ENCODE data around the gene ACP6.
A peak's percentile ranks its signal among the peaks of the same experiment; 100 is the strongest.

Gene ACP6

DNA sequence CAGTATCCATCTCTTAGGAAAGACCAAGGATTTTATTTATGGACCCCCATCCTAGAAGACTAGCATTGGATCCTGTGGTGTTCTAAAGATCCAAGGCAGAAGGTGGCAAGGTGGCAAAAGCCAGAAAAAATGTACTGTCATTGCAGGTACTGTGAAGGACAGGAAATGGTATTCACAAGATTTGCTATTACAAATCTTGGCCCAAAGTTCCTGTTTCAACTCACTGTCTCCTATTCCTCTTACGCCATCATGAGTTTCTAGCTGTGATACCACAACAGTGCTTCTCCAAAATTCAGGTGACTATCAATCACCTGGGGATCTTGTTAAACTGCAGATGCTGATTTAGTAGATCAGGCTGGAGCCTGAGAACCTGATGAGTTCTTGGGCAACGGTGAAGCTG, 21.4 kb downstream of the ACP6 start:
- DNase-seq: no peak

DNA sequence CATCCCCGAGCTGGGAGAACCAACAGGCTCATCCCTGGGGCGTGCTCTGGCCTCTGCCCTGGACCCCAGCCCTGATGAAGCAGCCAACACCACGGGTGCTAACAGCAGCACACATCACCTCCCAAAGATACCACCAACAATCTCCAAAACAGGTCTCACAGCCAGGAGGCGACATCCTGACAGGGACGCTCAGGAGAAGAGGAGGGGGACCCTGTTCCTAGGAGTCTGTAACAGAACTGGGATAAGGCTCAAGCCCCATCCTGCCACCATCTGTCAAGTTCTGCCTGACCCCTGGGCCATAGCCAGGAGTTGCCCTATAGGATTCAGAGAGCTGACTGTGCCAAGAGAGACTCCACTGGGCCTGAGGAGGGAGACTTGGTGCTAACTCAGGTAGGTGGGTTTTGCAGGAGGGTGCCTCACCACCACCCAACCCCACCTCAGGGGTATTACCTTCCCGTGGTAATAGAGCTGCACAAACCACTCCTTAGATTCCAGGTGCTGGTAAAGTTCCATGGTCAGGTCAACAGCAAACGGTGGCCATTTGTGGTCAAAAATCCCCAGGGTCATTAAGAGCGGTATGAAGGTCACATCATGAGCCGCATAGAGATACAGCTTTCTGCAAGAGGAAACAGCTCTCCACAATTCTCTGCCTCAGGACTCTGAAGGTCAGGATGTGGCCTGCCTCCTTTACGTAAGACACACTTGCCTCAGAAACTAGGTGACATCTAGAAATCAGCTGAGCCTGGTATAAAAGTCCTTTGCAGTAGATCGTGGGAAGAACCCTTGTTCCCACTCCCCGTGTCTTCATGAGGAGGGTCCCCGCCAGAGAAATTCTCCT, 22.3 kb downstream of the ACP6 start:
- DNase-seq: no peak

DNA sequence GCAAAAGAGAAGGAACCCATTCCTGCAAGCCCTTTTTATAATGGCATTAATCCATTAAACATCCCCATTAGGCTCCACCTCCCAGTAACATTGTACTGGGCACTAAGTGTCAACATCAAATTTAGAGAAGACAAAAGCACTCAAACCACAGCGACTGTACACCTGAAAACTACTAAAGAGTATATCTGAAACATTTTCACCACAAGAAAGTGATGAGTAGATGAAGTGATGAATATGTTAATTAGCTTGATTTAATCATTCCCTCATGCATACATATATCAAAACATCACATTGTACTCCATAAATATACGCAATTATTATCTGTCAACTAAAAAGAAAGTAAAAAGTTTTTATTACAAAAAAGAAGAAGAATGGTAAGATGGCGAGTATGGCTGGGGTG, 26.4 kb downstream of the ACP6 start:
- DNase-seq: no peak

DNA sequence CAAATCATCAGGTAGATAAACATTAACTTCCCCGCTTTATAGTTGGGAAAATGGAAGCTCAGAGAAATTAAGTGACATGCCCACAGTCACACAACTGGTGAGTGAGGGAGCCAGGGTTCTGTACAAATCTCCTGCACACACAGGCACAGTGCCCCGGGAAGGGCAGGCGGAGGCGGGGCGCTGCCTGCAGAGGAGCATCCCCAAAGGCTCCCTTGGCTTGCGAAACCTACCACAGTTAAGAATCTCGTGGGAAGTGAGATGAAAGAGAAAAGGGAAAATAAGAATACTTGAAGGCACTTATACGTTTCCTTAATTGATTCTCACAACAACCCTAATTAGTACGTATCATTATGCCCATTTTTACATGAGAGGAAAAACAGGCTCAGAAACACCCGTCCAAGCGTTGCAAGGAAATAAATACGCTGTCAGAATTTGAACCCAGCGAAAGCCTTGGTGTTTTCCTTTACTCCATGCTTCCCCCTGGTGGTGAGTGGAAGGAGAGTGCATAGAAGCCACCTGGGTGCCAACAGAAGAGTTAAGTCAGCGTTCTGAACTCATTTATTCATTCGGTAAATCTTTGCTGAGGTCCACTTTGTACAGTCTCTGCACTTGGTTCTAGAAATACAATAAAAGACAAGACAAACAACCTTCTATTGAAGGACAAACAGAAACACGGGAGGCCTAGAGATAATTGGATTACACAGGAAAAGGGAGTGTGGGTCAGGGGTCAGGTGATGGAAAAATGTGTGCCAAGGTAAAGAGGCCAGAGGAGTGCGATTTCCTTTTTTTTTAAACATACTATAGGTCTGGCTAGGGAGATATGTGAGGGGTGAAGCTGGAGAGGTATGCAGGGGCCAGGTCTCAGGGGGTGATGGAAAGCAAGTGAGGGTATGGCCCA, 28.4 kb downstream of the ACP6 start:
- peak; percentile 48 for DNase-seq

DNA sequence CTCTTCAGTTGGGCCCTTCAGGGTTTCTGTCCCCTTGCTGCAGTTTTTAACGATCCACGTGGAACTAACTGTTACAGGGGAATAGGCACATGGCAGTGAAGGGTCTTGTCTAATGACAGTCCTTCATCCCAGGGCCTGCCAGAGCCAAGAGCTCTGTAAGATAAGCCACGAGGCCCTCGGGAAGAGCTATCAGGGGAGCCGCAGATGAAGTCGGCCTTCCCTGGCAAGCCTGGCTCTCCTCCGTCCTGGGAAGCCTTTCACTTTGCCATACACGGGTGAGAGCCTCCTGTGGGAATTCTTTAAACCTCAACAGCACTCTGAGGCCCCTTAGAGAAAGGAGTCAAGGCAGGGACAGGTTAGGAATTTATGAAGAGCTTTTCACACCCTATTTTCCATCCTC, 29.0 kb downstream of the ACP6 start:
- DNase-seq: no peak

DNA sequence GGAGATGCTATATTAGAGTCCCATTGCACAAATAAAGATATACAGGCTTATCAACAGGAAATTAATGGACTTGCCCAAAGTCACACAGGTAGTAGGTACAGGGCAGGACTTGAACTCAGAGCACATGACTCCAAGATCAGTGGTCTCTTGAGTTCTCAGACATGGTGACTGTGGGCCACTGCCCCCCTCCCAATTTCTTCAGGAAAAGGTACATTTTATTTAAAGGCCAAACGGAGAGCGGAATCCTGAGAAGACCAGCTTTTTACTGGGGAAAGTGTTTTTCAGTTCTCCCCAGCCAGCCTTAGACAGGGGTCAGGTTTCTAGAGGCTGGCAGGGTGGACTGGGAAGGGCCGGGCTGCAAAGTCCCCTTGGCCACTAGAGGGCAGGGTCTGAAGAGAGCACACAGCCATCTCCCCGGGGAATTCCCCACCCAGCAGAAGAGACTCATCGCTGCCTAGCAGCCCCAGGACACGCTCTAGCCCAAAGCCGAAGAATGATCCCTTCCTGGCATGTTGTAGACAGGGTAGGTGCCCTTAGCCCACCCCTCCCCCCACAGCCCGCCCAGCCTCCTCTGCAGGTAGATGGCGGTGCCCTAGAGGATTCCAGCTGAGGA, 29.7 kb downstream of the ACP6 start:
- DNase-seq: peak; percentile 80

DNA sequence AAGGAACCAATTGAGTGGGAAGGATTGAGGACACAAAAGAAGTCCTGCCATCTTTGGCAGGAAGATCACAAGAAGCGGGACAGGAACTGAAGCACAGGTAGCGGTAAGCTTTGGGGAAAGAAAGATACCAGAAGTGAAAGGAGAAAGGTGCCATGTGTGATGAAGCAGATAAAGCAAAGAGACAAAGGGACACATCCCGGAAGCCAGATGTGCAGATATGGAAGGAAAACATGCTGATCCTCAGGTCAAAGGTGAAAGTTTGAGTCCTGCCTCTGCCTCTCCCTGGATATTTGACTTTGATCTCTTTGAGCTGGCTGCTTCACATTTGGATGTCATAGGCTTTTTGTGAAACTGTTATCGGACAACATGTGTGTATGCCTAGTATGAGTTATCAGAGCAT, 34.0 kb downstream of the ACP6 start:
- DNase-seq: no peak

DNA sequence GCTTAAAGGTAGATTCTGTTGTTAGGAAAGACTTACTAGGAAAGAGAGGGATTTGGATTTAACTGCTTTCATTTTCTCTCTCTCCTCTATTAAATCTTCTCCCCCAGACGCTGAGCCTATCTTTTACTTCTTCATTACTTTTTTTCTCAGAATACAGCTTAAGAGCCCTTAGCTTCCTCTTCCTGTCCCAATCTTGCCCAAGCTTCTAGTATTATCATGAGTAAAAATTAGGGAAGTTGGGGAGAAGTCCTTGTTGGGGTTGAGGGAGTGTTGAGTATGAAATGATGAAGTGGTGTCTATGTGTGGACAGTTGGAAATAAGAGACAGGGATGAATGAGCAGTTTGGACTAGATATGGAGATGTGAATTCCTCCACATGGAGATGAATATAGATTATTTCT, 35.0 kb downstream of the ACP6 start:
- no peak for DNase-seq

DNA sequence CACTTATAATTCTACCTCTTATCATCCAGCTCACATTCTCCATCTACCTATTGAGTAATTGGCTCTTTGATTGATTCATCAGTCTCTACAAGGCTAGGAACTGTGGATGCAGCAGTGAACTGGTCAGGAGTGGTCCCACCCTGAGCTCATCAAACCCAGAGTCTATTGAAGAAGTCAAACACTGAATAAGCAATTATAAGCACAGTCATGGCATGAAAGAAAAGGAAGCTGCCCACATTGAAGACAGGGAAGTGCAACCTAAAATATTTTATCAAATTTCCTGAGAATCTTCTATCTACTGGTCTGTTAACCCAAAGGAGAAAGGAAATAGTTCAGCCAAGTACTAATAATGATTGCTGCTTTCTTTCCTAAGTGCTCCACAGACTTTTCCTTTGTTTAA, 35.7 kb downstream of the ACP6 start:
- DNase-seq: no peak

DNA sequence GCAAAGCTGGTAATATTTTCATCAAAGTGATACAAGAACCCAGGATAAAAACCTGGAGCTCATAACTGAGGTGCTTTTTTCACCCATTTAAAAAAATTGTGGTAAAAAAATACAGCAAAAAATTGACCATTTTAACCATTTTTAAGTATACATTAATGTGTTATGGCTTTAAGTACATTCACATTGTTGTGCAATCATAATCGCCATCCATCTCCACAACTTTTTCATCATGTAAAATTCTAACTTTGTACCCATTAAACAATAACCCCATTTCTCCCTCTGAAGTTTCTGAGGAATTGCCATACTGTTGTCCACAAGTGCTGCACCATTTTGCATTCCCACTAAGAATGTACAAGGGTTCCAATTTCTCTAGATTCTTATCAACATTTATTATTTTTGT, 36.6 kb downstream of the ACP6 start:
- DNase-seq: no peak

DNA sequence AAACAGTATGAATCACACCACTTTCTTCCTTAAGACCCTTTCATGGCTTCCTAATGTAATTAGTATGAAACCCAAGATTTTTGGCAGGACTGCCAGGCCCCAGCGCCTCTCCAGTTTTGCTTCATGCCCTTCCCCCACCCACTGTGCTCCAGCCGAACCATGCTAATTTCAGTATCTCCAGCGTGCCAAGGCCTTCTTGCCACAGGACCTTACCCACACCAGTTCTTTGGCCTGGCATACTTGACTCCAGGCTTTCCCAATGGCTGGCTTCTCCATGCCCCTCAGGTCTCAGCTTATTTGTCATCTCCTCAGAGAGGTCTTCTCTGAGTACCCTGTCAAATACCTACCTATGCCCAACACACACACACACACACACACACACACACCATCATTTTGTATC, 38.5 kb downstream of the ACP6 start:
- DNase-seq: no peak

DNA sequence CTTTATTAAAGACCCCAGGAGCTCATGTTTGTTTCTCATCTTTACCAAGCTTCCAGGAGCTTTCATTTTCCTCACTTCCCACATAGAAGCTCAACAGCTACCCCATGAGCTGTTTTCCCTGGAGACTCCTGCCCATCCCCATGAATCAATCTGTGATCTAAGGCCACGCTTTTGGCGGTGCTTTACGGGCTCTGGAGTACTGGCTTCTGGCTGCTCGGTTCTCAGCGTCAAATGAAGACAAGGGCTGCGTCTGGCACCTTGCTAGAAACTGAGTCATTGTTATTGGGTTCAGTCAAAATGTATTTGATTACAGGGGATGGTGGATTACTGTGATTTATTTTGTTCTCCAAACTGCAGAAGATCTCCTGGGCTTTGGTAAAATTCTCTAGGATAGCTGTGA, 39.9 kb downstream of the ACP6 start:
- no peak for DNase-seq

DNA sequence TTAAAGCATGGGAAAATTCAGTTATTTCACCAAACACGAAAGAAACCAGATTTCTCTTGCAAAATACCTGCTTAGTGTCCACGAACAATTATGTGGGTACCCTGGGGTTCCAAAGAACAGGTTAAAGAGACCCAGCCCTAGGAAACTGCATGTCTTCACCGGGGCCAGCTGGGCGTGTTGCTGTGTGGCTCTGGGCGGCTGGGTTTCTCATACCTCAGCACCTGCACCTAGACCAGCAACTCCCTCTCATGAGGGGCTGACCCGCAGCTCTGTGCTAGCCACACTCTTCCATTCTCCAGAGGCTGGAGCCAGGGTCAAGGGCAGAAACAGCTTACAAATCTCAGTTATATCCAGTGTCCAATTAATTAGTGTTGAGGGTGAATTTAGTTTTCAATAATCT, 40.3 kb downstream of the ACP6 start:
- DNase-seq: no peak

DNA sequence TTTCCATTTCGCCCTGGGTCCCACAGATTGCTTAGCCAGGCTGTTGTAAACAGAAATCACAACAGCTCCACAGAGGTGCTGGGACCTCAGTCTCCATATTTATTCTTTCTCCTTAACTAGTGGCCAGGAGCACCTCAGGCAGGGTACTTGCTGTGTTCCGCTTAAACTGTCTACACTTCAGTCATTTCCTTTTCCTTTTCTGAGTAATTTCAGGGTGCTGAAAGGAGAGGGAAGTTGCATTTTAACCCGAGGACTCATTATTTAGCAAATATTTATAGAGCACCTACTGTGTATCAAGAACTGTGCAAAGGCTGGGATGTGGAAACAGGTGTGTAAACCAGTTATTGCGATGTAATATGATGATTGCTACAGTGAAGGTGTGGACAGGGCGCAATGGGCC, 41.9 kb downstream of the ACP6 start:
- no peak for DNase-seq

DNA sequence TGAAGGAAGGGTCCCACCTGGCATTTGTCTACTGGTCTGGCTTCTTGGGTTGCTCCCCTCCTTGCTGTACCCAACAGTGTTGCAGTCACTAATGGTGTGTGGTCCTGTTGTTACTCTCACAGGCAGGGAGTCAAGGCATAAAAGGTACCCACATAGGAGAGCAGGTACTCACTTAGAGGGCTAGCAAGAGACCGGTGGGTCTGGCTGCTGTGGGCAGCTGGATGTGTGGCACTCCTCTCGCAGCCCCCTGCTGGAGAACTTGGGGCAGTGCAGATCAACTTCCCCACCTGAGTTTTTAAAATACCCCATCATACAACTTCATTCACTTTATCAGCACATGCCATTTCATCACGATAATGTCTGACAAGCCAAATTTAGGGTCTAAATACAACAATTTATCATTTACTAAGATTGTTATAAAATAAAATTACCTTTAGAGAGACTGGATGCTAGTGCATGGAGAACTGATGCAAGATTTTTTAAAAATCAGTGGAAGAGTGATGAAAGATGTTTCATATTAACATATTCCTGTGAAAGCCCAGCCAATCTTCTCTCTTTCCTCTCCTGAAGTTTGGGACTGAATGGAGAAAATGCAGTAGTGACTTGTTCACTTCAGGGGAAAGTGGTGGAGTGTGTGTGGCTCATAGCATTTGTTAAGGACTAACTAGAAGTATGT, 42.8 kb downstream of the ACP6 start:
- peak; percentile 54 for DNase-seq

DNA sequence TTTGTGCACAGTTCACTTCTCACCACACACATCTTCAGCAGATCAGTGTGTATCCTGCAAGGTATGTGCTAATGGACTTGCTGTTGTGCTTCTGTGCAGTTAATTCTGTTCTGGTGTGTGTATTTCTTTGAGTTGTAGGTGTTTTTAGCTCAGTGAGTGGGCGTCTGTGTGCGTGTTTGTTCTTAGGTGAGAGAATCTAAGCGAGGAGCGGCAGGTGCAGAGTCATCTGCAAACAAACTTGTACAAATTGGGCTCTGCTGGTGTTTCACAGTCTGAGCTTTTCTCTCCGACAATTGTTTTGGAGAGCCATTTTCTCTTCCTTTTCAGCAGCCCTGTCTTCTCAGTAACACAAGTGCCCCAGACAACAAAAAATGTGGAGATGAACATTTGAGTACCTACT, 43.6 kb downstream of the ACP6 start:
- DNase-seq: no peak

DNA sequence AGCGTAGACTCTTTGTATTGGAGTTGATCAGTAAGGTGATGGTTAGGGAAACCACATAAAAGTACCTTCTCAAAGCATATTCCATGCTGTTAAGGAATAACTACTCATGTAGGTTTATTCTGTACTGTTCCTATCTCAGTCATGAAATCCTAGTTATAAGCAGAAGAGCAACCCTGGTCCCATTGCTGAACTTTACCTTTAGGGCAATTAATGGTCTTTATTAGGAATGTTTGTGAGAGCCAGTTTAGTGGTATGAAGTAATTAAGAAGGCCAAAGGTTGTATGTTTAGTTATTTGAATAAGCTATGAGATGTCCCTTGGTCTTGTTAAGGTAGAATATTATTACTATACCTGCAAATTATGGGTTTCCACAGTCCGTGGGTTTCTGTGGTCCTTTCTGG, 44.0 kb downstream of the ACP6 start:
- no peak for DNase-seq

DNA sequence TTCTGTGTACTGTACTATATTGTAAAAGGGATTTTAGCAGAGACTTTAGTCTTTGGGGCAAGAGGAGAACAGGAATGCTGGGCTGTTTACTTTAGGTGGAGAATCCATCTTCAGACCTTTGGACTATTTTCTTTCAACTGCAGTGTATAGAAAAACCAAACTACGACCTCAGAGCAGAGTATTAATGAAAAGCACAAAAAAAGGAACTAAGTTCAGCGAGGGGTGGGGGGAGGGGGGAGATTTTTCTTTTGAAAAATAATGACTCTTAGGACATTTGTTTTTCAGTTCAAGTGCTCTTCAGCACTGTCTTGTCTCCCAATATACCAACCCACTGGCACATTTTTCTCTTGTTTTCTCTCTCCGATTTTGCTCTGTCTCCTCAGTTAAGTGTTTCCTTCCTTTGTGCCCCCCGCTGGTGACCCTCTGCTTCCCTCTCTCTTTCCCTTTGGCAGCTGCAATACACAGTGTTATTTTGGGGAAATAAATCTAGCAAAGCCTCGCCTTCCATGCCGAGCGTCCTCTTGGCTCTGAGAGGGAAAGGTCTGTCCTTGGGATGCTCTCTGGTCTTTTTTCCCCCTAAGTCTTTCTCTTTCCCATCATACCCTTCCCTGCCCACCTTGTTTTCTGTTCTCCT, 44.8 kb downstream of the ACP6 start:
- no peak for DNase-seq

DNA sequence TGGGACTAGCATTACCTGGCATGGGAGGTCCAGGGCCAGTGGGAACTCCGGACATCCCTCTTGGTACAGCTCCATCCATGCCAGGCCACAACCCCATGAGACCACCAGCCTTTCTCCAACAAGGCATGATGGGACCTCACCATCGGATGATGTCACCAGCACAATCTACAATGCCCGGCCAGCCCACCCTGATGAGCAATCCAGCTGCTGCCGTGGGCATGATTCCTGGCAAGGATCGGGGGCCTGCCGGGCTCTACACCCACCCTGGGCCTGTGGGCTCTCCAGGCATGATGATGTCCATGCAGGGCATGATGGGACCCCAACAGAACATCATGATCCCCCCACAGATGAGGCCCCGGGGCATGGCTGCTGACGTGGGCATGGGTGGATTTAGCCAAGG, 45.8 kb downstream of the ACP6 start:
- no peak for DNase-seq

DNA sequence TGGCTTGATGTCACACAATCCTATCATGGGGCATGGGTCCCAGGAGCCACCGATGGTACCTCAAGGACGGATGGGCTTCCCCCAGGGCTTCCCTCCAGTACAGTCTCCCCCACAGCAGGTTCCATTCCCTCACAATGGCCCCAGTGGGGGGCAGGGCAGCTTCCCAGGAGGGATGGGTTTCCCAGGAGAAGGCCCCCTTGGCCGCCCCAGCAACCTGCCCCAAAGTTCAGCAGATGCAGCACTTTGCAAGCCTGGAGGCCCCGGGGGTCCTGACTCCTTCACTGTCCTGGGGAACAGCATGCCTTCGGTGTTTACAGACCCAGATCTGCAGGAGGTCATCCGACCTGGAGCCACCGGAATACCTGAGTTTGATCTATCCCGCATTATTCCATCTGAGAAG, 46.3 kb downstream of the ACP6 start:
- no peak for DNase-seq

DNA sequence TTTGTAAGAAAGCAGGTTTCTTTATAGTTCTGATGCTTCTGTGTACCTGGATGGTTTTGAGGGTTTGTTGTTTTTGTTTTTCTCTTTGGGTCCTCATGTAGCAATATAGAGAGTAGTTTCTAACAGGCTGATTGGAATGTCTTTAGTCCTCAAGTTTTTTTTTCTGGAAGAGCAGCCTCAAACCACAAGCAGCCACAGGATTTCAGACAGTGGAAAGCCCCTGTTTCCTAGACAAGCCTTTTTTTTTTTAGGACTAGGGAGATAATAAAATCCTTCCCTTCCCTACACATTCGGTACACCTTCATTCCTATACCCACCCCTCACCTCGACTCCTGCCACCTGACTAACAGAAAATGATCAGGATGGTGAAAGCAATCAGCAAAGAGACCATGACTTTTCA, 47.6 kb downstream of the ACP6 start:
- no peak for DNase-seq

DNA sequence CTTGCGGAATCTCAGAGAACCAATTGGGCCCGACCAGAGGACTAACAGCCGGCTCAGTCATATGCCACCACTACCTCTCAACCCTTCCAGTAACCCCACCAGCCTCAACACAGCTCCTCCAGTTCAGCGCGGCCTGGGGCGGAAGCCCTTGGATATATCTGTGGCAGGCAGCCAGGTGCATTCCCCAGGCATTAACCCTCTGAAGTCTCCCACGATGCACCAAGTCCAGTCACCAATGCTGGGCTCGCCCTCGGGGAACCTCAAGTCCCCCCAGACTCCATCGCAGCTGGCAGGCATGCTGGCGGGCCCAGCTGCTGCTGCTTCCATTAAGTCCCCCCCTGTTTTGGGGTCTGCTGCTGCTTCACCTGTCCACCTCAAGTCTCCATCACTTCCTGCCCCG, 49.8 kb downstream of the ACP6 start:
- DNase-seq: no peak

DNA sequence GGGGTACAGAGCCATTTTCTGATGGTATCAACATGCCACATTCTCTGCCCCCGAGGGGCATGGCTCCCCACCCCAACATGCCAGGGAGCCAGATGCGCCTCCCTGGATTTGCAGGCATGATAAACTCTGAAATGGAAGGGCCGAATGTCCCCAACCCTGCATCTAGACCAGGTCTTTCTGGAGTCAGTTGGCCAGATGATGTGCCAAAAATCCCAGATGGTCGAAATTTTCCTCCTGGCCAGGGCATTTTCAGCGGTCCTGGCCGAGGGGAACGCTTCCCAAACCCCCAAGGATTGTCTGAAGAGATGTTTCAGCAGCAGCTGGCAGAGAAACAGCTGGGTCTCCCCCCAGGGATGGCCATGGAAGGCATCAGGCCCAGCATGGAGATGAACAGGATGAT, 50.6 kb downstream of the ACP6 start:
- DNase-seq: no peak
